HepG2 (cell line): Measurements from ENCODE around the gene SF1. TPM values are rescaled to one million over a fixed set of nuclear protein-coding genes. Genes with fewer than 3 reads are reported as not detected.

ENCODE experiments used
- ARID4A ChIP-seq: sonication (generic); formaldehyde crosslinking; IDR thresholded peaks from 2 replicates; pipeline ENCODE4 v1.5.0; 2020; ENCODE audit warnings: mild to moderate bottlenecking, missing genetic modification reagents, borderline replicate concordance
- HNF4A ChIP-seq: sonication (generic); formaldehyde crosslinking; IDR thresholded peaks from 2 replicates; pipeline ENCODE4 v1.4.0; 2020; ENCODE audit warnings: missing genetic modification reagents
- SNAPC2 ChIP-seq: sonication (generic); formaldehyde crosslinking; IDR thresholded peaks from 2 replicates; pipeline ENCODE4 v1.8.1; 2022; ENCODE audit warnings: mild to moderate bottlenecking, missing genetic modification reagents
- ZNF260 ChIP-seq: sonication (generic); formaldehyde crosslinking; IDR thresholded peaks from 2 replicates; pipeline ENCODE4 v1.4.0; 2020; ENCODE audit warnings: missing genetic modification reagents, low read depth, mild to moderate bottlenecking, borderline replicate concordance
- polyA plus RNA-seq, 8 experiments: library from polyadenylated mRNA; depleted of rRNA in 3 of 8; stranded (reverse) in 7 of 8; unstranded in 1 of 8; fragments of >200 nt; fragmentation: Illumina TruSeq in 4 of 8; extraction: Trizol in 4 of 8; gene quantifications; 2 replicates each; pipeline versions ENCODE4 v1.2.1 to v1.2.3, GENCODE V29; 2011 to 2016; ENCODE audit warnings: low read depth in 4 of 8, missing spikeins in 1 of 8, mixed read lengths in 1 of 8; ENCODE audit not compliant: insufficient read depth in 1 of 8
- total RNA-seq, 5 experiments: library from RNA; depleted of rRNA; stranded (reverse); fragments of >200 nt; fragmentation: Illumina TruSeq; extraction: Trizol; gene quantifications; 2 replicates each; pipeline ENCODE4 v1.2.3, GENCODE V29; 2016; ENCODE audit warnings: low read depth in 1 of 5
- TF ChIP-seq, protein P1 (sequence below), 2 experiments: IDR thresholded peaks; 2 replicates each; pipeline ENCODE4 v1.6.1; 2011 to 2012; ENCODE audit warnings: low read length in 2 of 2, borderline replicate concordance in 1 of 2, low read depth in 1 of 2, mild to moderate bottlenecking in 1 of 2, moderate library complexity in 1 of 2
- TF ChIP-seq, protein P2 (sequence below): sonication (generic); formaldehyde crosslinking; IDR thresholded peaks from 2 replicates; pipeline ENCODE4; 2020; ENCODE audit warnings: missing genetic modification reagents, mild to moderate bottlenecking, borderline replicate concordance
- TF ChIP-seq, protein P3 (sequence below): sonication (generic); formaldehyde crosslinking; IDR thresholded peaks from 2 replicates; pipeline ENCODE4 v1.5.1; 2020; ENCODE audit warnings: mild to moderate bottlenecking, moderate library complexity, missing genetic modification reagents
- TF ChIP-seq, protein P4 (sequence below): IDR thresholded peaks from 2 replicates; pipeline ENCODE4 v1.6.1; 2016; ENCODE audit warnings: low read depth, control low read depth

The SF1 gene
- total and polyA plus RNA-seq, 2 of the 13 experiments (the other 11 are each of a cell fraction or from before 2014, with no cell fraction given): 55.5 to 70.4 TPM

DNA sequence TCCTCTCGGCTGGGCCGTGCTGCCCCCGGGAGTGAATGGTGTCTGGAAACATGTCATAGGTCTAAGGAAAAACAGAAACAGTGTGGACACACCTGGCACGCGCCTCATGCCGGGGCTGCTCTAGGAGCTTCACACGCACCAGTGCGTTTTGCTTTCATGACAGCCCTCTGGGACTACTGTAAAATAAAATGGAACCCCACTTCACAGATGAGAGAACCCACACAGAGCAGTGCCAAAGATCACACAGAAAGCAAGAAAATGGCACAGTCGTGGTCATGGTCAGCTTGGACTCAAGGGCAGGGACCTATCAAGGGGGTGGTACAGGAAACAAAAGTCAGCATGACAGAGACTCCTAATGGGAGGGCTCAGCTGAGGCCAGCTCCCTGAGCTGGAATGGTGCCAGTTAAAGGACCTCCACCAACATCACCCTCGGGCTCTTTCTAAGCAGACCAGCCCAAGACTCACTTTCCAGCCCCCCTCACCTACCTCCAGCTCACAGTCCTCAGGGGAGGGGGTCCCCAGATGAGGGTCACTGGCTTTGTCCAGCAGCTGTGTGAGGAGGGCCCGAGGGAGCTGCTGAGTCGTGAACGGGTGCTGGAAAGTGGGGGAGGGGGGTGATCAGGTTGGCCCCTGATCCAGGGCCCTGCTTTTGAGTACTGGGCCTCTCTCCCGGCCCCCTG is 21.4 kb upstream of the SF1 start (continued):
- TF ChIP-seq, protein P1, sequence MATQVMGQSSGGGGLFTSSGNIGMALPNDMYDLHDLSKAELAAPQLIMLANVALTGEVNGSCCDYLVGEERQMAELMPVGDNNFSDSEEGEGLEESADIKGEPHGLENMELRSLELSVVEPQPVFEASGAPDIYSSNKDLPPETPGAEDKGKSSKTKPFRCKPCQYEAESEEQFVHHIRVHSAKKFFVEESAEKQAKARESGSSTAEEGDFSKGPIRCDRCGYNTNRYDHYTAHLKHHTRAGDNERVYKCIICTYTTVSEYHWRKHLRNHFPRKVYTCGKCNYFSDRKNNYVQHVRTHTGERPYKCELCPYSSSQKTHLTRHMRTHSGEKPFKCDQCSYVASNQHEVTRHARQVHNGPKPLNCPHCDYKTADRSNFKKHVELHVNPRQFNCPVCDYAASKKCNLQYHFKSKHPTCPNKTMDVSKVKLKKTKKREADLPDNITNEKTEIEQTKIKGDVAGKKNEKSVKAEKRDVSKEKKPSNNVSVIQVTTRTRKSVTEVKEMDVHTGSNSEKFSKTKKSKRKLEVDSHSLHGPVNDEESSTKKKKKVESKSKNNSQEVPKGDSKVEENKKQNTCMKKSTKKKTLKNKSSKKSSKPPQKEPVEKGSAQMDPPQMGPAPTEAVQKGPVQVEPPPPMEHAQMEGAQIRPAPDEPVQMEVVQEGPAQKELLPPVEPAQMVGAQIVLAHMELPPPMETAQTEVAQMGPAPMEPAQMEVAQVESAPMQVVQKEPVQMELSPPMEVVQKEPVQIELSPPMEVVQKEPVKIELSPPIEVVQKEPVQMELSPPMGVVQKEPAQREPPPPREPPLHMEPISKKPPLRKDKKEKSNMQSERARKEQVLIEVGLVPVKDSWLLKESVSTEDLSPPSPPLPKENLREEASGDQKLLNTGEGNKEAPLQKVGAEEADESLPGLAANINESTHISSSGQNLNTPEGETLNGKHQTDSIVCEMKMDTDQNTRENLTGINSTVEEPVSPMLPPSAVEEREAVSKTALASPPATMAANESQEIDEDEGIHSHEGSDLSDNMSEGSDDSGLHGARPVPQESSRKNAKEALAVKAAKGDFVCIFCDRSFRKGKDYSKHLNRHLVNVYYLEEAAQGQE (IDR thresholded peaks at IDR 0.05; ENCODE audit: borderline replicate concordance in 1 of 2, low read depth in 1 of 2, low read length in 2 of 2): no peak
- TF ChIP-seq SNAPC2 (no peak), ARID4A (CRISPR knock-in tag) (peak; percentile 16; the same call in 1 of the 2 replicates), HNF4A (CRISPR knock-in tag) (peak; percentile 46), ZNF260 (CRISPR knock-in tag) (no peak)
- TF ChIP-seq, protein P2, sequence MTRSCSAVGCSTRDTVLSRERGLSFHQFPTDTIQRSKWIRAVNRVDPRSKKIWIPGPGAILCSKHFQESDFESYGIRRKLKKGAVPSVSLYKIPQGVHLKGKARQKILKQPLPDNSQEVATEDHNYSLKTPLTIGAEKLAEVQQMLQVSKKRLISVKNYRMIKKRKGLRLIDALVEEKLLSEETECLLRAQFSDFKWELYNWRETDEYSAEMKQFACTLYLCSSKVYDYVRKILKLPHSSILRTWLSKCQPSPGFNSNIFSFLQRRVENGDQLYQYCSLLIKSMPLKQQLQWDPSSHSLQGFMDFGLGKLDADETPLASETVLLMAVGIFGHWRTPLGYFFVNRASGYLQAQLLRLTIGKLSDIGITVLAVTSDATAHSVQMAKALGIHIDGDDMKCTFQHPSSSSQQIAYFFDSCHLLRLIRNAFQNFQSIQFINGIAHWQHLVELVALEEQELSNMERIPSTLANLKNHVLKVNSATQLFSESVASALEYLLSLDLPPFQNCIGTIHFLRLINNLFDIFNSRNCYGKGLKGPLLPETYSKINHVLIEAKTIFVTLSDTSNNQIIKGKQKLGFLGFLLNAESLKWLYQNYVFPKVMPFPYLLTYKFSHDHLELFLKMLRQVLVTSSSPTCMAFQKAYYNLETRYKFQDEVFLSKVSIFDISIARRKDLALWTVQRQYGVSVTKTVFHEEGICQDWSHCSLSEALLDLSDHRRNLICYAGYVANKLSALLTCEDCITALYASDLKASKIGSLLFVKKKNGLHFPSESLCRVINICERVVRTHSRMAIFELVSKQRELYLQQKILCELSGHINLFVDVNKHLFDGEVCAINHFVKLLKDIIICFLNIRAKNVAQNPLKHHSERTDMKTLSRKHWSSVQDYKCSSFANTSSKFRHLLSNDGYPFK (CRISPR knock-in tag): no peak
- TF ChIP-seq, protein P3, sequence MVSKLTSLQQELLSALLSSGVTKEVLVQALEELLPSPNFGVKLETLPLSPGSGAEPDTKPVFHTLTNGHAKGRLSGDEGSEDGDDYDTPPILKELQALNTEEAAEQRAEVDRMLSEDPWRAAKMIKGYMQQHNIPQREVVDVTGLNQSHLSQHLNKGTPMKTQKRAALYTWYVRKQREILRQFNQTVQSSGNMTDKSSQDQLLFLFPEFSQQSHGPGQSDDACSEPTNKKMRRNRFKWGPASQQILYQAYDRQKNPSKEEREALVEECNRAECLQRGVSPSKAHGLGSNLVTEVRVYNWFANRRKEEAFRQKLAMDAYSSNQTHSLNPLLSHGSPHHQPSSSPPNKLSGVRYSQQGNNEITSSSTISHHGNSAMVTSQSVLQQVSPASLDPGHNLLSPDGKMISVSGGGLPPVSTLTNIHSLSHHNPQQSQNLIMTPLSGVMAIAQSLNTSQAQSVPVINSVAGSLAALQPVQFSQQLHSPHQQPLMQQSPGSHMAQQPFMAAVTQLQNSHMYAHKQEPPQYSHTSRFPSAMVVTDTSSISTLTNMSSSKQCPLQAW: 0 out of 2 replicates have a peak, but pooled peaks have one; percentile 29
- TF ChIP-seq, protein P4, sequence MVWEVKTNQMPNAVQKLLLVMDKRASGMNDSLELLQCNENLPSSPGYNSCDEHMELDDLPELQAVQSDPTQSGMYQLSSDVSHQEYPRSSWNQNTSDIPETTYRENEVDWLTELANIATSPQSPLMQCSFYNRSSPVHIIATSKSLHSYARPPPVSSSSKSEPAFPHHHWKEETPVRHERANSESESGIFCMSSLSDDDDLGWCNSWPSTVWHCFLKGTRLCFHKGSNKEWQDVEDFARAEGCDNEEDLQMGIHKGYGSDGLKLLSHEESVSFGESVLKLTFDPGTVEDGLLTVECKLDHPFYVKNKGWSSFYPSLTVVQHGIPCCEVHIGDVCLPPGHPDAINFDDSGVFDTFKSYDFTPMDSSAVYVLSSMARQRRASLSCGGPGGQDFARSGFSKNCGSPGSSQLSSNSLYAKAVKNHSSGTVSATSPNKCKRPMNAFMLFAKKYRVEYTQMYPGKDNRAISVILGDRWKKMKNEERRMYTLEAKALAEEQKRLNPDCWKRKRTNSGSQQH (CRISPR knock-in tag): no peak
